BE2C (cell line): ENCODE measurements around the gene MRPL57.
"Not testable (repeated sequence)": the region's sequence is repeated elsewhere in the genome, so short reads cannot be mapped to it uniquely, and the experiment has no call there.

Experiments used
- DNase-seq: peaks from one replicate; pipeline ENCODE4 v3.0.0-alpha.2; 2020
- H3K27me3 ChIP-seq: fragments of 250-450 bp; sonication (Bioruptor Pico); 2 replicates; pipeline ENCODE4 v1.5.1; 2020; ENCODE audit warnings: mild to moderate bottlenecking
- H3K36me3 ChIP-seq: fragments of 250-450 bp; sonication (Bioruptor Pico); 2 replicates; pipeline ENCODE4 v1.5.1; 2020; ENCODE audit warnings: mild to moderate bottlenecking
- H3K4me1 ChIP-seq: fragments of 250-450 bp; sonication (Bioruptor Pico); 2 replicates; pipeline ENCODE4 v1.5.1; 2020
- H3K4me3 ChIP-seq: 2 replicates; pipeline ENCODE4 v1.5.1; 2011; ENCODE audit warnings: low read depth, low read length
- H3K9me3 ChIP-seq: fragments of 250-450 bp; sonication (Bioruptor Pico); 2 replicates; pipeline ENCODE4 v1.5.1; 2020
- TF ChIP-seq, protein P1 (sequence below): IDR thresholded peaks from 2 replicates; pipeline ENCODE4 v1.5.1; 2012; ENCODE audit warnings: mild to moderate bottlenecking, low read depth, low read length

The MRPL57 gene

DNA sequence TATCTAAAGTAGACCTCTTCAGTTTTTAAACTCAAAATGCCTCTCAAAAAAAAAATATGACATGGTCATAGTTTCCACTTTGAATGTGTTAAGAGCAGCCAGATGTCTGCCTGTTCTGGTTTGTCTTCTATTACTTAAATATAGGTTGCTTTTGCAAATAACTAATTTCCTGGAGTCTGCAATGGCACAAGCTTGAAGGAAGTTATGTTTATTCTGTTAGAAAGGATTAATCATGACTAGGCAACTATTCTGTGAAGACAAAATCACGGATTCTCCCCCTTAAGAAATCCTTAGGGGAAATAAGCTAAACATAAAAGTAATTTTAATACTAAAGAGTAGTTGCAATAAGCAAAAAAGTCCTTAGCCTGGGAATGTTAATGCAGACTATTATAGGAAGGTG, 26.4 kb upstream of the MRPL57 start:
- H3K4me1 ChIP-seq: peaks cover 6% of the 10 kb centered on the region; the same call in 1 of the 2 replicates
- TF ChIP-seq, protein P1, sequence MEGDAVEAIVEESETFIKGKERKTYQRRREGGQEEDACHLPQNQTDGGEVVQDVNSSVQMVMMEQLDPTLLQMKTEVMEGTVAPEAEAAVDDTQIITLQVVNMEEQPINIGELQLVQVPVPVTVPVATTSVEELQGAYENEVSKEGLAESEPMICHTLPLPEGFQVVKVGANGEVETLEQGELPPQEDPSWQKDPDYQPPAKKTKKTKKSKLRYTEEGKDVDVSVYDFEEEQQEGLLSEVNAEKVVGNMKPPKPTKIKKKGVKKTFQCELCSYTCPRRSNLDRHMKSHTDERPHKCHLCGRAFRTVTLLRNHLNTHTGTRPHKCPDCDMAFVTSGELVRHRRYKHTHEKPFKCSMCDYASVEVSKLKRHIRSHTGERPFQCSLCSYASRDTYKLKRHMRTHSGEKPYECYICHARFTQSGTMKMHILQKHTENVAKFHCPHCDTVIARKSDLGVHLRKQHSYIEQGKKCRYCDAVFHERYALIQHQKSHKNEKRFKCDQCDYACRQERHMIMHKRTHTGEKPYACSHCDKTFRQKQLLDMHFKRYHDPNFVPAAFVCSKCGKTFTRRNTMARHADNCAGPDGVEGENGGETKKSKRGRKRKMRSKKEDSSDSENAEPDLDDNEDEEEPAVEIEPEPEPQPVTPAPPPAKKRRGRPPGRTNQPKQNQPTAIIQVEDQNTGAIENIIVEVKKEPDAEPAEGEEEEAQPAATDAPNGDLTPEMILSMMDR: no peak
- peaks cover 27% of the 10 kb centered on the region for H3K36me3 ChIP-seq
- no peaks in the 10 kb centered on the region for H3K9me3 ChIP-seq
- DNase-seq: no peak
- no peaks in the 10 kb centered on the region for H3K27me3 ChIP-seq
- H3K4me3 ChIP-seq: no peak overlapping the region

GRCh38 chr13:21152251-21152899, 24.1 kb upstream of the MRPL57 start:
- peaks cover 8% of the 10 kb centered on the region for H3K36me3 ChIP-seq
- no peaks in the 10 kb centered on the region for H3K27me3 ChIP-seq
- peaks cover 6% of the 10 kb centered on the region; the same call in 1 of the 2 replicates for H3K4me1 ChIP-seq
- no peak overlapping the region for H3K4me3 ChIP-seq
- no peaks in the 10 kb centered on the region for H3K9me3 ChIP-seq
- TF ChIP-seq, protein P1: no peak
- DNase-seq: no peak

DNA sequence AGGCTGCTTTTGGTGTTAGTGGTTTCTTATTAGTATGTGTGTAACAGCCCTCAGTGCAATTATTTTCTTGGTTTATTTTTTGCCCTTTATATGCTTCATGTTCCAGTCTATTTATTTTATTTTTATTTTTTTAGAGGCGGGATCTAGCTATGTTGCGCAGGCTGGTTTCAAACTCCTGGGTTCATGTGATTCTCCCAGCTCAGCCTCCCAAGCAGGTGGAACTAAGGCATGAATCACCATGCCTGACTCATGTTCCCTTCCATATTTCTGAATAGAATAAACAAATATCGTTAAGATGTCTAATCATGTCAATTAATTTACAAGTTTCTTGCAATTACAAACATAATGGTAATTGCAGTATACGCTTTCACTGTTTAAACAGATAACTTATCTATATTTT, 11.8 kb upstream of the MRPL57 start:
- TF ChIP-seq, protein P1: no peak
- Histone ChIP-seq H3K27me3 (no peaks in the 10 kb centered on the region), H3K4me1 (no peaks in the 10 kb centered on the region), H3K36me3 (peaks cover 28% of the 10 kb centered on the region), H3K4me3 (no peak overlapping the region), H3K9me3 (no peaks in the 10 kb centered on the region)
- no peak for DNase-seq

GRCh38 chr13:21165606-21166005, 10.9 kb upstream of the MRPL57 start:
- not testable (repeated sequence) for H3K27me3 ChIP-seq, H3K4me1 ChIP-seq, H3K4me3 ChIP-seq, DNase-seq, H3K9me3 ChIP-seq
- peaks cover 22% of the 10 kb centered on the region for H3K36me3 ChIP-seq

DNA sequence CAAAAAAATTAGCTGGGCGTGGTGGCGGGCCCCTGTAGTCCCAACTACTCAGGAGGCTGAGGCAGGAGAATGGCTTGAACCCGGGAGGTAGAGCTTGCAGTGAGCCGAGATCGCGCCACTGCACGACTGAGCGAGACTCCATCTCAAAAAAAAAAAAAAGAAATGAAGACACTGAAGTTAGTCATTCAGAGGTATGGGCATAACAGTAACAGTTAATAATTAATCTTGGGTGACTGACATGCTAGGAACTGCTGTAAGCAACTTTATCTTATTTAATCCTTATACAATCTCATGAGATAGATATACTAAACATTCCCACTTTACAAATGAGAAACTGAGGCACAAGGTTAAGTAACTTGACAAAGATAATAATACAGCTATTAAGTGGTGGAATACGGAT, 5.0 kb upstream of the MRPL57 start:
- no peaks in the 10 kb centered on the region for H3K4me1 ChIP-seq
- H3K9me3 ChIP-seq: no peaks in the 10 kb centered on the region
- TF ChIP-seq, protein P1: no peak
- no peaks in the 10 kb centered on the region for H3K27me3 ChIP-seq
- H3K4me3 ChIP-seq: no peak overlapping the region
- peaks cover 13% of the 10 kb centered on the region for H3K36me3 ChIP-seq
- DNase-seq: no peak

GRCh38 chr13:21173767-21174166, 2.7 kb upstream of the MRPL57 start:
- H3K27me3 ChIP-seq, H3K9me3 ChIP-seq, H3K36me3 ChIP-seq, H3K4me1 ChIP-seq, H3K4me3 ChIP-seq, DNase-seq: not testable (repeated sequence)

DNA sequence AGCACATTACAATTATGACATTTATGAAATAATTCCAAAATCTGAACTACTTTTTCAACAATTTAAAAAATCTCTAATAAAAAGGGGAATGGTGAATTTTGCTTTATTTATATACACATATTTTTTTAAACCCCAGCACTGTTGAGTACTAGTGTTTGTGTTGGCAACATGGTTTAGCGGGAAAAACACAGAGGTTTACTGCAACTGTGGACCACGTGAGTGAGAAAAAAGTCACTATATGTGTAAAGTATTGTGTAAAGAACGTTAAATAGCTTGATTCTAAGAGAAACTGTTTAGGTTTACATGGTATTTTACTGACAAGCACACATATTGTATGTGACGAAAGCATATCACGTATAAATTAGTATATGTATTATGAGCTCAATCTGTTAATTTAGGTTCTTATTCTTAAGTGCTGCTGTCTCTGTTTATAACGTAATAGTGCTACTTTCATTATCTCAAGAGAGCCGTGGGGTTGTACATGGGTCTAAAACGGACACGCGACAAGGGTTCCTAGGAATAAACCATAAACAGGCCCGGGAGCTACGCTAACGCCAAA, 723 bp upstream of the MRPL57 start:
- no peak for DNase-seq
- no peaks in the 10 kb centered on the region for H3K9me3 ChIP-seq
- peaks cover 8% of the 10 kb centered on the region for H3K36me3 ChIP-seq
- H3K27me3 ChIP-seq: no peaks in the 10 kb centered on the region
- no peaks in the 10 kb centered on the region for H3K4me1 ChIP-seq
- peak overlapping the region; percentile 92 for H3K4me3 ChIP-seq
- TF ChIP-seq, protein P1: no peak
